PFSK-1 (cell line): Measurements from ENCODE around the gene PROC.

Source experiments
- FOXP2 ChIP-seq: optimal IDR thresholded peaks from 2 replicates; pipeline ENCODE3; 2011; ENCODE audit warnings: borderline replicate concordance, control low read depth, inconsistent platforms; ENCODE audit not compliant: insufficient read depth; ENCODE audit errors: extremely low read length, extremely low read depth
- POLR2AphosphoS5 ChIP-seq: IDR thresholded peaks from 2 replicates; pipeline ENCODE4 v1.6.1; 2012; ENCODE audit warnings: low read depth, mild to moderate bottlenecking, control low read depth, low read length, moderate library complexity
- SIN3A ChIP-seq: IDR thresholded peaks from 2 replicates; pipeline ENCODE4 v1.6.1; 2012; ENCODE audit warnings: mild to moderate bottlenecking, low read length, moderate library complexity, borderline replicate concordance; ENCODE audit not compliant: insufficient read depth
- TAF1 ChIP-seq: IDR thresholded peaks from 2 replicates; pipeline ENCODE4 v1.6.1; 2012; ENCODE audit warnings: low read length, control low read depth, borderline replicate concordance; ENCODE audit not compliant: insufficient read depth
- TF ChIP-seq, protein P1 (sequence below), 2 experiments: IDR thresholded peaks; 2 replicates each; pipeline versions ENCODE4 v1.6.1 to v1.8.0; 2011 to 2012; ENCODE audit warnings: low read depth in 2 of 2, low read length in 2 of 2, control low read depth in 1 of 2, inconsistent platforms in 1 of 2, mild to moderate bottlenecking in 1 of 2, moderate library complexity in 1 of 2; ENCODE audit not compliant: insufficient read depth in 1 of 2

Gene PROC

DNA sequence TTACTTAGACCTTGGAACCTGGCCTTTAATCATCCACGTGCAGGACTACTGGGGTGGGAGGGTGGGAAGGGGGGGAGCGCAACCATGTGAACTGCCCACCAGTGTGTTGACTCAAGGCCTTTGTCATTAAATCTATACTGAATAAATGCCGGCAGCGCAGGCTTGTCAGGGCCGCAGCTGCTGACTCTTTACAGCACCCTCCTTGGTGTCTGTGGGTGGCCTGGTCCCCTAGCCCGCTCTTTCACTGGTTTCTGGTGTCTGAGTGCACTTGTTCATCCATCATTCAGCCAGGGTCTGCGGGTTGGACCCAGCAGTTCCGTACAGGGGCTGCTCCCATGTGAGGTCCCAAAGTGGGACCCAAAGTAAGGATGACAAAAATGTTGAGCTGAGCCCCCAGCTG lies 42.0 kb upstream of the PROC start:
- TF ChIP-seq TAF1 (no peak), FOXP2 (no peak), SIN3A (no peak), POLR2AphosphoS5 (no peak)
- TF ChIP-seq, protein P1, sequence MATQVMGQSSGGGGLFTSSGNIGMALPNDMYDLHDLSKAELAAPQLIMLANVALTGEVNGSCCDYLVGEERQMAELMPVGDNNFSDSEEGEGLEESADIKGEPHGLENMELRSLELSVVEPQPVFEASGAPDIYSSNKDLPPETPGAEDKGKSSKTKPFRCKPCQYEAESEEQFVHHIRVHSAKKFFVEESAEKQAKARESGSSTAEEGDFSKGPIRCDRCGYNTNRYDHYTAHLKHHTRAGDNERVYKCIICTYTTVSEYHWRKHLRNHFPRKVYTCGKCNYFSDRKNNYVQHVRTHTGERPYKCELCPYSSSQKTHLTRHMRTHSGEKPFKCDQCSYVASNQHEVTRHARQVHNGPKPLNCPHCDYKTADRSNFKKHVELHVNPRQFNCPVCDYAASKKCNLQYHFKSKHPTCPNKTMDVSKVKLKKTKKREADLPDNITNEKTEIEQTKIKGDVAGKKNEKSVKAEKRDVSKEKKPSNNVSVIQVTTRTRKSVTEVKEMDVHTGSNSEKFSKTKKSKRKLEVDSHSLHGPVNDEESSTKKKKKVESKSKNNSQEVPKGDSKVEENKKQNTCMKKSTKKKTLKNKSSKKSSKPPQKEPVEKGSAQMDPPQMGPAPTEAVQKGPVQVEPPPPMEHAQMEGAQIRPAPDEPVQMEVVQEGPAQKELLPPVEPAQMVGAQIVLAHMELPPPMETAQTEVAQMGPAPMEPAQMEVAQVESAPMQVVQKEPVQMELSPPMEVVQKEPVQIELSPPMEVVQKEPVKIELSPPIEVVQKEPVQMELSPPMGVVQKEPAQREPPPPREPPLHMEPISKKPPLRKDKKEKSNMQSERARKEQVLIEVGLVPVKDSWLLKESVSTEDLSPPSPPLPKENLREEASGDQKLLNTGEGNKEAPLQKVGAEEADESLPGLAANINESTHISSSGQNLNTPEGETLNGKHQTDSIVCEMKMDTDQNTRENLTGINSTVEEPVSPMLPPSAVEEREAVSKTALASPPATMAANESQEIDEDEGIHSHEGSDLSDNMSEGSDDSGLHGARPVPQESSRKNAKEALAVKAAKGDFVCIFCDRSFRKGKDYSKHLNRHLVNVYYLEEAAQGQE (IDR thresholded peaks at IDR 0.05; ENCODE audit: insufficient read depth in 1 of 2, low read depth in 2 of 2, low read length in 2 of 2): no peak

DNA sequence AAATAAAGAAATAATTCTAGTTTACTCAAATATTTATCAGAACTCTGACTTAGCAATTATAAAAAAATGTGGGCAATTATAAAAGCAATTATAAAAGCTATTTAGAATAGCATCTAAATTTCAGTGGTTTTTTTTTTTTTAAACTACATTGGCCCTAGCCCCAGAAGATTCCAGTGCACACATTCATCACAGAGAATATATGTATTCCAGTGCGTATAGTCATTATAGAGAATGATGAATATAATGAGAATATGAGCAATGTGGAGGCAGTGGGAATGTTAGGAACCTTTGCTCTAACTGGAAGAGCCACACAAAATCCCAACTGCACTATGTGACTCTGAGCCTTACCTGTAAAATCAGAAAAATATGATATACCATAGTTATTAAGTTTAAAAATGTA lies 41.0 kb upstream of the PROC start:
- no peak for TF ChIP-seq POLR2AphosphoS5
- TF ChIP-seq, protein P1 (IDR thresholded peaks at IDR 0.05; ENCODE audit: insufficient read depth in 1 of 2, low read depth in 2 of 2, low read length in 2 of 2): no peak
- no peak for TF ChIP-seq TAF1
- no peak for TF ChIP-seq SIN3A
- no peak for TF ChIP-seq FOXP2

DNA sequence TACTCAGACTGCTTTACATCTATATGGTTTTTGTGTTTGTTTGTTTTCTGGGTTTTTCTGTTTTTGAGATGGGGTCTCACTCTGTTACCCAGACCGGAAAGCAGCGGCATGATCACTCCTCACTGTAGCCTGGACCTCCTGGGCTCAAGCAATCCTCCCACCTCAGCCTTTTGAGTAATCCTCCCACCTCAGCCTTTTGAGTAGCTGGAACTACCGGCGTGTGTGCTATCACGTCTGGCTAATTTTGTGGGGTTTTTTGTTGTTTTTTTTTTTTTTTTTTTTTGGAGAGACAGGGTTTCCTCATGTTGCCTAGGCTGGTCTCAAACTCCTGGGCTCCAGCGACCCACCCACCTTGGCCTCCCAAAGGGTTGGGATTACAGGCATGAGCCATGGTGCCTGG lies 39.5 kb upstream of the PROC start:
- TF ChIP-seq FOXP2: no peak
- TF ChIP-seq POLR2AphosphoS5: no peak
- no peak for TF ChIP-seq TAF1
- TF ChIP-seq, protein P1 (IDR thresholded peaks at IDR 0.05; ENCODE audit: insufficient read depth in 1 of 2, low read depth in 2 of 2, low read length in 2 of 2): no peak
- no peak for TF ChIP-seq SIN3A

DNA sequence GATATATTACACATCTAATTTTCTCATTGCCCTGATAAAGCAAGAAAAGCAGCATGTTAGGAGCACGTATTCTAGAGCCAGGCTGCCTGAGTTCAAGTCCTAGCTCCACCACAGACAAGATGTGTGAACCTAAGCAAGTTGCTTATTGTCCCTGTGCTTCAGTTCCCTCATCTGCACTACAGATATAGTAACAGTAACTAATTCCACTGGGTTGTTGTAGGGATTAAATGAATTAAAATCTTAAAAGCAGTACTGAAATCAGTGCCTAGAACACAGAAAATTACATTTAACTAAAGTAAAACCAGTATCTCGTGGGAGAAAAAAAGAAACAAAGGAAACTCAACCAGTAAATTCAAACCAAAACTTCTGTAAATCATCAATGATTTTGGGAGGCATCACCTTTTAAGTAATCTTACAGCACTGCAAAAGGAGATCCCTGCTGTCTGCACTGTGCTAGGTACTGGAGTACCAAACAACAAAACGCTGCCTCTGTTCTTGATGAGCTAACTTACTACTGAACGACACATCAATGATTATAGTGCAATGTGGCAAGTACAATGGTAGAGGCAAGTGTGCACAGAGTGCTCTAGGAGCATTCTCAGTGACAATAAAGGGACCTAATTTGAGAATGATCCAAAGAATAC lies 38.4 kb upstream of the PROC start:
- TF ChIP-seq FOXP2 (no peak), TAF1 (no peak), POLR2AphosphoS5 (no peak), SIN3A (no peak)
- TF ChIP-seq, protein P1 (IDR thresholded peaks at IDR 0.05; ENCODE audit: insufficient read depth in 1 of 2, low read depth in 2 of 2, low read length in 2 of 2): no peak
